Erythroblast (primary cell): ENCODE measurements around the gene PSG4.
"Not testable (repeated sequence)": the region's sequence is repeated elsewhere in the genome, so short reads cannot be mapped to it uniquely, and the experiment has no call there.

Experiments used
- DNase-seq, 2 experiments: peaks; one replicate each; lab custom pipeline; 2025; lab: John Stamatoyannopoulos, UW
- GATA1 ChIP-seq: IDR thresholded peaks from 2 replicates; pipeline ENCODE4 v1.6.1; 2011; ENCODE audit warnings: low read depth, mild to moderate bottlenecking, control low read depth, low read length, moderate library complexity
- POLR2A ChIP-seq: IDR thresholded peaks from 2 replicates; pipeline ENCODE4 v1.6.1; 2011; ENCODE audit warnings: mild to moderate bottlenecking, low read length

Gene PSG4

GRCh38 chr19:43152214-43152613, 53.2 kb downstream of the PSG4 start:
- no peak for DNase-seq
- no peak for TF ChIP-seq POLR2A
- no peak for TF ChIP-seq GATA1

GRCh38 chr19:43149788-43150187, 55.6 kb downstream of the PSG4 start:
- not testable (repeated sequence) for DNase-seq

GRCh38 chr19:43148233-43148632, 57.2 kb downstream of the PSG4 start:
- TF ChIP-seq POLR2A (no peak), GATA1 (no peak)
- DNase-seq: no peak
